ENCODE results near the gene KRTAP21-3. TPM values are rescaled to one million over a fixed set of nuclear protein-coding genes. Genes with fewer than 3 reads are reported as not detected.

The KRTAP21-3 gene
- total RNA-seq, 1 experiment from 2014 or later = not detected

- Histone ChIP-seq H3K27me3 (ENCODE audit: control insufficient read depth, insufficient read depth, low read length) (no peaks in the 10 kb centered on the region), H3K27ac (ENCODE audit: low read length) (no peak overlapping the region), H3K9me3 (ENCODE audit: control insufficient read depth, insufficient read depth, low read depth, low read length) (no peaks in the 10 kb centered on the region), H3K4me1 (ENCODE audit: control insufficient read depth, insufficient read depth, low read length) (no peaks in the 10 kb centered on the region), H3K36me3 (ENCODE audit: control insufficient read depth, insufficient read depth, low read length) (no peaks in the 10 kb centered on the region), H3K4me3 (ENCODE audit: low read depth in 2 of 2, low read length in 2 of 2) (no peak overlapping the region)
- no peak for ATAC-seq
- in situ Hi-C loops (cut with HindIII; ENCODE audit: low pct_unique_long_range_greater_than_20kb, low sequenced_read_pairs) (no loop called here), intact Hi-C loops (cut with micrococcal nuclease; ENCODE audit: unreplicated experiment) (no loop called here)
- no peak for DNase-seq (ENCODE audit: low read depth, low spot score)
- no TSS peak for BruUV-seq (replicated peaks)
- ChIA-PET CTCF (no interaction called here), POLR2A (no interaction called here)
- no peak for TF ChIP-seq SIN3A (IDR thresholded peaks at IDR 0.05; ENCODE audit: borderline replicate concordance, insufficient read depth, low read depth, low read length)
- TF ChIP-seq POLR2AphosphoS5 (IDR thresholded peaks at IDR 0.05; ENCODE audit: low read depth, low read length) = no peak
- TF ChIP-seq REST (IDR thresholded peaks at IDR 0.05; ENCODE audit: insufficient read depth in 1 of 2, low read depth in 2 of 2, low read length in 1 of 2) = no peak
- TF ChIP-seq, protein P1, sequence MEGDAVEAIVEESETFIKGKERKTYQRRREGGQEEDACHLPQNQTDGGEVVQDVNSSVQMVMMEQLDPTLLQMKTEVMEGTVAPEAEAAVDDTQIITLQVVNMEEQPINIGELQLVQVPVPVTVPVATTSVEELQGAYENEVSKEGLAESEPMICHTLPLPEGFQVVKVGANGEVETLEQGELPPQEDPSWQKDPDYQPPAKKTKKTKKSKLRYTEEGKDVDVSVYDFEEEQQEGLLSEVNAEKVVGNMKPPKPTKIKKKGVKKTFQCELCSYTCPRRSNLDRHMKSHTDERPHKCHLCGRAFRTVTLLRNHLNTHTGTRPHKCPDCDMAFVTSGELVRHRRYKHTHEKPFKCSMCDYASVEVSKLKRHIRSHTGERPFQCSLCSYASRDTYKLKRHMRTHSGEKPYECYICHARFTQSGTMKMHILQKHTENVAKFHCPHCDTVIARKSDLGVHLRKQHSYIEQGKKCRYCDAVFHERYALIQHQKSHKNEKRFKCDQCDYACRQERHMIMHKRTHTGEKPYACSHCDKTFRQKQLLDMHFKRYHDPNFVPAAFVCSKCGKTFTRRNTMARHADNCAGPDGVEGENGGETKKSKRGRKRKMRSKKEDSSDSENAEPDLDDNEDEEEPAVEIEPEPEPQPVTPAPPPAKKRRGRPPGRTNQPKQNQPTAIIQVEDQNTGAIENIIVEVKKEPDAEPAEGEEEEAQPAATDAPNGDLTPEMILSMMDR (IDR thresholded peaks at IDR 0.05) = no peak
- no peak for TF ChIP-seq TCF7L2 (IDR thresholded peaks at IDR 0.05; ENCODE audit: low read depth, low read length)
Observed at GRCh38 chr21:30676737-30677136, 41.8 kb downstream of the KRTAP21-3 start.

DNA sequence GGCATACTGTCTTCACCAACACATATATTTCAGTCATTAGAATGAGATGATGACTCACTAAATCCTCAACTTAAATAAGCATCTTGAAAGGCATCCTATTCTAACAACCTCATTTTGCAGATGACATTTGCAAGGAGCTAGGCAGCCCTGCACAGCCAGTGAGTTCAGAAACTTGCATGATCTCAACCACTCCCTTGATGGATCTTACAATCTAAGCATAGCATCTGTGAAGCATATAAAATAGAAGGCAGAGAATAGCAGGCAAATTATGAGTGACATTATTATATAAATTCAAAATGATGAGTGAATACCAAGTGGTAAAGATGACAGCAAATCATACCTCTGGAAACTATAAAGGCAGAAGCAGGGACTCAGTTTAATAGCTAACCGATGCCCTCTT lies 44.3 kb downstream of the KRTAP21-3 start:
- intact Hi-C loops (cut with micrococcal nuclease; ENCODE audit: unreplicated experiment) = no loop called here
- no TSS peak for BruUV-seq (replicated peaks)
- POLR2A ChIA-PET = no interaction called here

More for the DNA sequence above, 44.3 kb downstream of the KRTAP21-3 start:
- DNase-seq (ENCODE audit: low read depth, low spot score) (no peak), ATAC-seq (no peak)
- no peak overlapping the region for H3K4me3 ChIP-seq (ENCODE audit: low read depth in 2 of 2, low read length in 2 of 2)
- H3K27me3 ChIP-seq (ENCODE audit: control insufficient read depth, insufficient read depth, low read length) = no peaks in the 10 kb centered on the region
- H3K9me3 ChIP-seq (ENCODE audit: control insufficient read depth, insufficient read depth, low read depth, low read length) = no peaks in the 10 kb centered on the region
- no peaks in the 10 kb centered on the region for H3K4me1 ChIP-seq (ENCODE audit: control insufficient read depth, insufficient read depth, low read length)
- no peaks in the 10 kb centered on the region for H3K36me3 ChIP-seq (ENCODE audit: control insufficient read depth, insufficient read depth, low read length)
- no peak overlapping the region for H3K27ac ChIP-seq (ENCODE audit: low read length)
- no peak for TF ChIP-seq REST (IDR thresholded peaks at IDR 0.05; ENCODE audit: insufficient read depth in 1 of 2, low read depth in 2 of 2, low read length in 1 of 2)
- TF ChIP-seq POLR2AphosphoS5 (IDR thresholded peaks at IDR 0.05; ENCODE audit: low read depth, low read length) = no peak
- TF ChIP-seq, protein P1 (IDR thresholded peaks at IDR 0.05) = no peak
- TF ChIP-seq SIN3A (IDR thresholded peaks at IDR 0.05; ENCODE audit: borderline replicate concordance, insufficient read depth, low read depth, low read length) = no peak
- TF ChIP-seq TCF7L2 (IDR thresholded peaks at IDR 0.05; ENCODE audit: low read depth, low read length) = no peak
- CTCF ChIA-PET = no interaction called here
- in situ Hi-C loops (cut with HindIII; ENCODE audit: low pct_unique_long_range_greater_than_20kb, low sequenced_read_pairs) = no loop called here

All from Panc1 (cell line).